ENCODE measurements around the gene OR52N5. TPM values are rescaled to one million over a fixed set of nuclear protein-coding genes. Genes with fewer than 3 reads are reported as not detected.

The OR52N5 gene
- polyA plus RNA-seq, 1 of the 3 experiments (the other 2 are of a cell fraction) = not detected

DNA sequence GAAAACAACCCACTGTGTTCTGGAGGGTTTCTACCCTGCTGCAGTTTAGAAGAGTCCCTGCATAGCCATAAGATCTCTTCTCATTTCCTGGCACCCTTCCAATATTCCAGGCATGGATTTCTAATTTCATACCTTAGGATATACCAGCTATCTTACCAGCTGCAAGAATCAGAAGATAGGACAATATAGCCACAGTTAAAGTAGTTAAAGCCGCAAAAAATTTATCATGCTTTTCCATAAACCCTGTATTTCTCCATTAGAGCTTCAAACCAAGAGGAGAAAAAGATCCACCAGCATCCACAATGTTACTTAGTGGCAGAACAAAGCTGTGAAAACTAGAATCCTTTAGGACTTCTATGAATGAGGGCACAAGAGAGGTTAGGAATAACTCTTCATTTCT lies 55.5 kb downstream of the OR52N5 start:
- WGBS (ENCODE audit: low lambda C conversion rate) = 0% methylated on average over 1 of the region's 1 CpG
- Histone ChIP-seq H3K79me2 (ENCODE audit: insufficient read depth) (no peaks in the 10 kb centered on the region), H3K27me3 (ENCODE audit: insufficient read depth) (no peaks in the 10 kb centered on the region; the same call in 1 of the 2 replicates), H3K9me2 (no peaks in the 10 kb centered on the region), H4K20me1 (ENCODE audit: insufficient read depth) (no peaks in the 10 kb centered on the region), H3K4me1 (ENCODE audit: control insufficient read depth in 1 of 2, insufficient read depth in 2 of 2, low read depth in 1 of 2, low read length in 1 of 2) (no peaks in the 10 kb centered on the region), H3K4me3 (ENCODE audit: low read depth in 2 of 2, low read length in 1 of 2) (no peak overlapping the region), H3K36me3 (replicated peaks in 1 of 2; ENCODE audit: control insufficient read depth in 1 of 2, insufficient read depth in 2 of 2, low read length in 1 of 2) (no peaks in the 10 kb centered on the region), H3K27ac (ENCODE audit: low read depth in 2 of 2, low read length in 1 of 2) (no peak overlapping the region), H3K9ac (no peak overlapping the region), H3K4me2 (no peak overlapping the region), H3K9me3 (no peaks in the 10 kb centered on the region), H2AFZ (ENCODE audit: low read depth) (no peak overlapping the region), H3F3A (replicated peaks; ENCODE audit: insufficient read depth) (no peaks in the 10 kb centered on the region)
- CTCF ChIA-PET = no interaction called here
- TF ChIP-seq NRF1 (IDR thresholded peaks at IDR 0.05; ENCODE audit: low read depth, low read length) = no peak
- no peak for TF ChIP-seq GATA2 (CRISPR knock-in tag; IDR thresholded peaks at IDR 0.05)
- TF ChIP-seq ZBTB33 (IDR thresholded peaks at IDR 0.05; ENCODE audit: borderline replicate concordance, low read depth) = no peak
- TF ChIP-seq YY1 (IDR thresholded peaks at IDR 0.05; ENCODE audit: low read depth) = no peak
- TF ChIP-seq, protein P1, sequence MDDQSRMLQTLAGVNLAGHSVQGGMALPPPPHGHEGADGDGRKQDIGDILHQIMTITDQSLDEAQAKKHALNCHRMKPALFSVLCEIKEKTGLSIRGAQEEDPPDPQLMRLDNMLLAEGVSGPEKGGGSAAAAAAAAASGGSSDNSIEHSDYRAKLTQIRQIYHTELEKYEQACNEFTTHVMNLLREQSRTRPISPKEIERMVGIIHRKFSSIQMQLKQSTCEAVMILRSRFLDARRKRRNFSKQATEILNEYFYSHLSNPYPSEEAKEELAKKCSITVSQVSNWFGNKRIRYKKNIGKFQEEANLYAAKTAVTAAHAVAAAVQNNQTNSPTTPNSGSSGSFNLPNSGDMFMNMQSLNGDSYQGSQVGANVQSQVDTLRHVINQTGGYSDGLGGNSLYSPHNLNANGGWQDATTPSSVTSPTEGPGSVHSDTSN (IDR thresholded peaks at IDR 0.05) = no peak
- TF ChIP-seq TAF1 (IDR thresholded peaks at IDR 0.05; ENCODE audit: borderline replicate concordance, low read depth, low read length) = no peak
- no peak for TF ChIP-seq EP300 (IDR thresholded peaks at IDR 0.05; ENCODE audit: borderline replicate concordance in 1 of 2, low read depth in 1 of 2, low read length in 1 of 2)
- no peak for TF ChIP-seq RFX5 (IDR thresholded peaks at IDR 0.05; ENCODE audit: low read length)
- no peak for TF ChIP-seq ELF1 (IDR thresholded peaks at IDR 0.05)
- TF ChIP-seq RAD21 (IDR thresholded peaks at IDR 0.05; ENCODE audit: low read length) = no peak
- no peak for DNase-seq
- POLR2A ChIA-PET = no interaction called here

- no peaks in the 10 kb centered on the region; the same call in 1 of the 2 replicates for H3K27me3 ChIP-seq (ENCODE audit: insufficient read depth)
- H3K4me1 ChIP-seq (ENCODE audit: control insufficient read depth in 1 of 2, insufficient read depth in 2 of 2, low read depth in 1 of 2, low read length in 1 of 2) = no peaks in the 10 kb centered on the region
- H3K9me3 ChIP-seq = no peaks in the 10 kb centered on the region
- POLR2A ChIA-PET = no interaction called here
- CTCF ChIA-PET = interaction anchor here (0.6 kb wide), 1 partner anchor 71 kb away, joined by 4 read pairs; no protein-coding TSS in a partner anchor
- H3K9ac ChIP-seq = no peak overlapping the region
- 0% methylated on average over 1 of the region's 1 CpG for WGBS (ENCODE audit: low lambda C conversion rate)
- no peak overlapping the region for H3K27ac ChIP-seq (ENCODE audit: low read depth in 2 of 2, low read length in 1 of 2)
- no peaks in the 10 kb centered on the region for H3K36me3 ChIP-seq (replicated peaks in 1 of 2; ENCODE audit: control insufficient read depth in 1 of 2, insufficient read depth in 2 of 2, low read length in 1 of 2)
- no peaks in the 10 kb centered on the region for H3K9me2 ChIP-seq
- H3K4me3 ChIP-seq (ENCODE audit: low read depth in 2 of 2, low read length in 1 of 2) = no peak overlapping the region
- no peak overlapping the region for H3K4me2 ChIP-seq
- no peaks in the 10 kb centered on the region for H4K20me1 ChIP-seq (ENCODE audit: insufficient read depth)
- no peak overlapping the region for H2AFZ ChIP-seq (ENCODE audit: low read depth)
- no peak for DNase-seq
- no peaks in the 10 kb centered on the region for H3K79me2 ChIP-seq (ENCODE audit: insufficient read depth)
- TF ChIP-seq ZBTB33 (IDR thresholded peaks at IDR 0.05; ENCODE audit: borderline replicate concordance, low read depth) (no peak), SMC3 (IDR thresholded peaks at IDR 0.05; ENCODE audit: low read depth, low read length) (no peak), CTCF (IDR thresholded peaks at IDR 0.05) (no peak)
- TF ChIP-seq, protein P2, sequence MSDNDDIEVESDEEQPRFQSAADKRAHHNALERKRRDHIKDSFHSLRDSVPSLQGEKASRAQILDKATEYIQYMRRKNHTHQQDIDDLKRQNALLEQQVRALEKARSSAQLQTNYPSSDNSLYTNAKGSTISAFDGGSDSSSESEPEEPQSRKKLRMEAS (IDR thresholded peaks at IDR 0.05; ENCODE audit: low read depth) = no peak
- H3F3A ChIP-seq (replicated peaks; ENCODE audit: insufficient read depth) = no peaks in the 10 kb centered on the region
Observed at GRCh38 chr11:5726351-5726750, 56.8 kb downstream of the OR52N5 start.
